MM.1S (cell line): ENCODE data around the gene ANKRD13D.
A peak's percentile ranks its signal among the peaks of the same experiment; 100 is the strongest.

Experiments used
- DNase-seq: peaks from one replicate; pipeline ENCODE4 v3.0.0-alpha.2; 2015
- H2AFZ ChIP-seq: fragments of 300-600 bp; sonication (generic); 2 replicates; pipeline ENCODE4 v1.6.0; 2016; ENCODE audit warnings: antibody characterized with exemption, low read length
- H3F3A ChIP-seq: fragments of 300-600 bp; sonication (generic); 2 replicates; pipeline ENCODE4 v1.6.1; 2016; ENCODE audit warnings: mild to moderate bottlenecking, antibody characterized with exemption, low read length, moderate library complexity, mixed read lengths; ENCODE audit not compliant: insufficient read depth
- H3K27ac ChIP-seq: fragments of 300-600 bp; sonication (generic); 2 replicates; pipeline ENCODE4 v1.5.1; 2016; ENCODE audit warnings: mild to moderate bottlenecking, low read length
- H3K27me3 ChIP-seq: fragments of 300-600 bp; sonication (generic); replicated peaks from 2 replicates; pipeline ENCODE4 v1.6.0; 2016; ENCODE audit warnings: low read length; ENCODE audit not compliant: insufficient read depth
- H3K36me3 ChIP-seq: fragments of 300-600 bp; sonication (generic); replicated peaks from 2 replicates; pipeline ENCODE4 v1.6.1; 2016; ENCODE audit warnings: mild to moderate bottlenecking, low read length, mixed read lengths; ENCODE audit not compliant: insufficient read depth
- H3K4me1 ChIP-seq: fragments of 300-600 bp; sonication (generic); 2 replicates; pipeline ENCODE4 v1.6.1; 2016; ENCODE audit warnings: low read length, mixed read lengths
- H3K4me2 ChIP-seq: fragments of 300-600 bp; sonication (generic); 2 replicates; pipeline ENCODE4 v1.6.0; 2016; ENCODE audit warnings: low read depth, low read length
- H3K4me3 ChIP-seq: fragments of 300-600 bp; sonication (generic); 2 replicates; pipeline ENCODE4 v1.5.1; 2016; ENCODE audit warnings: low read length, mixed read lengths
- H3K79me2 ChIP-seq: fragments of 300-600 bp; sonication (generic); 2 replicates; pipeline ENCODE4 v1.6.1; 2016; ENCODE audit warnings: mixed run types, low read length, mixed read lengths
- H3K9ac ChIP-seq: fragments of 300-600 bp; sonication (generic); 2 replicates; pipeline ENCODE4 v1.6.1; 2016; ENCODE audit warnings: low read length, mixed read lengths
- H3K9me2 ChIP-seq: fragments of 300-600 bp; sonication (generic); replicated peaks from 2 replicates; pipeline ENCODE4 v1.6.1; 2016; ENCODE audit warnings: mild to moderate bottlenecking, low read length, mixed read lengths; ENCODE audit not compliant: insufficient read depth
- H3K9me3 ChIP-seq: fragments of 300-600 bp; sonication (generic); replicated peaks from 2 replicates; pipeline ENCODE4 v1.6.1; 2016; ENCODE audit warnings: mild to moderate bottlenecking, low read length, mixed read lengths; ENCODE audit not compliant: insufficient read depth
- H4K20me1 ChIP-seq: fragments of 300-600 bp; sonication (generic); 2 replicates; pipeline ENCODE4 v1.6.1; 2016; ENCODE audit warnings: mild to moderate bottlenecking, low read length, moderate library complexity, mixed read lengths; ENCODE audit not compliant: insufficient read depth
- EZH2 ChIP-seq: fragments of 300-600 bp; sonication (generic); optimal IDR thresholded peaks from 2 replicates; pipeline ENCODE3; 2017; ENCODE audit warnings: low read depth, mild to moderate bottlenecking, antibody characterized with exemption, low read length, mixed read lengths
- EZH2phosphoT487 ChIP-seq: fragments of 300-600 bp; sonication (generic); IDR thresholded peaks from 2 replicates; pipeline ENCODE4 v1.6.1; 2018; ENCODE audit warnings: antibody characterized with exemption, low read length
- TF ChIP-seq, protein P1 (sequence below): fragments of 300-600 bp; sonication (generic); IDR thresholded peaks from 2 replicates; pipeline ENCODE4 v1.5.1; 2016; ENCODE audit warnings: antibody characterized with exemption, low read length, mixed read lengths

ANKRD13D gene

DNA sequence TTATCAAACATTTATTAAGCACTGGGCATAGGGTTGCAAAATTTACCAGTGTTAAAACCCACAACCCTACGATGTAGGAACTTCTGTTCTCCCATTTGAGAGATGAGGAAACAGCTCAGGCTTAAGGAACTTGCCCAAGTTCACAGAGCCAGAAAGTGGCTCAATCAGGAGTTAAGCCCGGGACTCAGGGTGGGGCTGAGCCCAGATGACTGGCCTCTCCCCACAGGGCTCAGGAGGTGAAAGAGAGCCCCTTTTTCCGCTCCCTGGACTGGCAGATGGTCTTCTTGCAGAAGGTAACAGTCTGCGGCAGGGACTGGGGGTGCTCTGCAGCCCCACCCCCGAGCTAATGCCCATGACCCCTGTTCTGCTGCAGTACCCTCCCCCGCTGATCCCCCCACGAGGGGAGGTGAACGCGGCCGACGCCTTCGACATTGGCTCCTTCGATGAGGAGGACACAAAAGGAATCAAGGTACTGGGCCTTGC lies 5.6 kb upstream of the ANKRD13D start:
- Histone ChIP-seq H3F3A (peaks cover 37% of the 10 kb centered on the region), H3K9me2 (no peaks in the 10 kb centered on the region), H3K36me3 (peaks cover 27% of the 10 kb centered on the region), H3K4me1 (peaks cover 16% of the 10 kb centered on the region), H3K4me2 (no peak overlapping the region), H3K9ac (no peak overlapping the region), H3K9me3 (no peaks in the 10 kb centered on the region), H3K27me3 (no peaks in the 10 kb centered on the region), H3K4me3 (no peak overlapping the region), H3K79me2 (peaks cover 62% of the 10 kb centered on the region), H2AFZ (no peak overlapping the region), H3K27ac (no peak overlapping the region), H4K20me1 (no peaks in the 10 kb centered on the region)
- TF ChIP-seq EZH2phosphoT487 = no peak
- TF ChIP-seq, protein P1, sequence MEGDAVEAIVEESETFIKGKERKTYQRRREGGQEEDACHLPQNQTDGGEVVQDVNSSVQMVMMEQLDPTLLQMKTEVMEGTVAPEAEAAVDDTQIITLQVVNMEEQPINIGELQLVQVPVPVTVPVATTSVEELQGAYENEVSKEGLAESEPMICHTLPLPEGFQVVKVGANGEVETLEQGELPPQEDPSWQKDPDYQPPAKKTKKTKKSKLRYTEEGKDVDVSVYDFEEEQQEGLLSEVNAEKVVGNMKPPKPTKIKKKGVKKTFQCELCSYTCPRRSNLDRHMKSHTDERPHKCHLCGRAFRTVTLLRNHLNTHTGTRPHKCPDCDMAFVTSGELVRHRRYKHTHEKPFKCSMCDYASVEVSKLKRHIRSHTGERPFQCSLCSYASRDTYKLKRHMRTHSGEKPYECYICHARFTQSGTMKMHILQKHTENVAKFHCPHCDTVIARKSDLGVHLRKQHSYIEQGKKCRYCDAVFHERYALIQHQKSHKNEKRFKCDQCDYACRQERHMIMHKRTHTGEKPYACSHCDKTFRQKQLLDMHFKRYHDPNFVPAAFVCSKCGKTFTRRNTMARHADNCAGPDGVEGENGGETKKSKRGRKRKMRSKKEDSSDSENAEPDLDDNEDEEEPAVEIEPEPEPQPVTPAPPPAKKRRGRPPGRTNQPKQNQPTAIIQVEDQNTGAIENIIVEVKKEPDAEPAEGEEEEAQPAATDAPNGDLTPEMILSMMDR = no peak
- no peak for TF ChIP-seq EZH2
- no peak for DNase-seq

DNA sequence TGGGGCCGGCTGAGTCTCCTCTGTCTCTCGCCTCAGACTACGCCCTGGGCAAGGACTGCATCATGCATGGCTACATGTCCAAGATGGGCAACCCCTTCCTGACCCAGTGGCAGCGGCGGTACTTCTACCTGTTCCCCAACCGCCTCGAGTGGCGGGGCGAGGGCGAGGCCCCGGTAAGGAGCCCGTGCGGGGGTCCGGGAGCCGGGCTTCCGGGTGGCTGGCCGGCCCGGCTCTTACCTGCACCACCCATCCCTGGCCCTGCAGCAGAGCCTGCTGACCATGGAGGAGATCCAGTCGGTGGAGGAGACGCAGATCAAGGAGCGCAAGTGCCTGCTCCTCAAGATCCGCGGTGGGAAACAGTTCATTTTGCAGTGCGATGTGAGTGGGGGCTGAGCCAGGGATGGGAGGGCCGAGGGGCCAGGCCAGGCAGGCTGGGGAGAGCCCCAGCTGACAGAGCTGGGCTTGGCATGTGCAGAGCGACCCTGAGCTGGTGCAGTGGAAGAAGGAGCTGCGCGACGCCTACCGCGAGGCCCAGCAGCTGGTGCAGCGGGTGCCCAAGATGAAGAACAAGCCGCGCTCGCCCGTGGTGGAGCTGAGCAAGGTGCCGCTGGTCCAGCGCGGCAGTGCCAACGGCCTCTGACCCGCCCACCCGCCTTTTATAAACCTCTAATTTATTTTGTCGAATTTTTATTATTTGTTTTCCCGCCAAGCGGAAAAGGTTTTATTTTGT lies 4.1 kb upstream of the ANKRD13D start:
- Histone ChIP-seq H3K4me1 (peaks cover 13% of the 10 kb centered on the region), H3K27ac (no peak overlapping the region), H3K36me3 (peaks cover 20% of the 10 kb centered on the region)

DNA sequence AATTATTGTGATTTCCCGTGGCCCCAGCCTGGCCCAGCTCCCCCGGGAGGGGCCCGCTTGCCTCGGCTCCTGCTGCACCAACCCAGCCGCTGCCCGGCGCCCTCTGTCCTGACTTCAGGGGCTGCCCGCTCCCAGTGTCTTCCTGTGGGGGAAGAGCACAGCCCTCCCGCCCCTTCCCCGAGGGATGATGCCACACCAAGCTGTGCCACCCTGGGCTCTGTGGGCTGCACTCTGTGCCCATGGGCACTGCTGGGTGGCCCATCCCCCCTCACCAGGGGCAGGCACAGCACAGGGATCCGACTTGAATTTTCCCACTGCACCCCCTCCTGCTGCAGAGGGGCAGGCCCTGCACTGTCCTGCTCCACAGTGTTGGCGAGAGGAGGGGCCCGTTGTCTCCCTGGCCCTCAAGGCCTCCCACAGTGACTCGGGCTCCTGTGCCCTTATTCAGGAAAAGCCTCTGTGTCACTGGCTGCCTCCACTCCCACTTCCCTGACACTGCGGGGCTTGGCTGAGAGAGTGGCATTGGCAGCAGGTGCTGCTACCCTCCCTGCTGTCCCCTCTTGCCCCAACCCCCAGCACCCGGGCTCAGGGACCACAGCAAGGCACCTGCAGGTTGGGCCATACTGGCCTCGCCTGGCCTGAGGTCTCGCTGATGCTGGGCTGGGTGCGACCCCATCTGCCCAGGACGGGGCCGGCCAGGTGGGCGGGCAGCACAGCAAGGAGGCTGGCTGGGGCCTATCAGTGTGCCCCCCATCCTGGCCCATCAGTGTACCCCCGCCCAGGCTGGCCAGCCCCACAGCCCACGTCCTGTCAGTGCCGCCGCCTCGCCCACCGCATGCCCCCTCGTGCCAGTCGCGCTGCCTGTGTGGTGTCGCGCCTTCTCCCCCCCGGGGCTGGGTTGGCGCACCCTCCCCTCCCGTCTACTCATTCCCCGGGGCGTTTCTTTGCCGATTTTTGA lies 3.3 kb upstream of the ANKRD13D start:
- no peak overlapping the region for H2AFZ ChIP-seq
- H3K36me3 ChIP-seq = peaks cover 12% of the 10 kb centered on the region; the same call in 1 of the 2 replicates
- no peaks in the 10 kb centered on the region for H3K9me3 ChIP-seq
- H3K27me3 ChIP-seq = no peaks in the 10 kb centered on the region
- no peak overlapping the region for H3K4me3 ChIP-seq
- TF ChIP-seq EZH2phosphoT487 (no peak), EZH2 (no peak)
- TF ChIP-seq, protein P1 = no peak
- H3K27ac ChIP-seq = peak overlapping the region; percentile 100; the same call in 1 of the 2 replicates
- H3K9me2 ChIP-seq = no peaks in the 10 kb centered on the region
- peaks cover 52% of the 10 kb centered on the region for H3K79me2 ChIP-seq
- no peaks in the 10 kb centered on the region for H4K20me1 ChIP-seq
- no peak overlapping the region for H3K9ac ChIP-seq
- DNase-seq = no peak
- no peak overlapping the region for H3K4me2 ChIP-seq
- H3K4me1 ChIP-seq = peaks cover 19% of the 10 kb centered on the region
- H3F3A ChIP-seq = peaks cover 39% of the 10 kb centered on the region

More for the DNA sequence above, 4.1 kb upstream of the ANKRD13D start:
- Histone ChIP-seq H4K20me1 (no peaks in the 10 kb centered on the region), H3K4me2 (no peak overlapping the region), H2AFZ (no peak overlapping the region), H3K4me3 (no peak overlapping the region), H3F3A (peaks cover 39% of the 10 kb centered on the region), H3K9me3 (no peaks in the 10 kb centered on the region), H3K79me2 (peaks cover 52% of the 10 kb centered on the region), H3K27me3 (no peaks in the 10 kb centered on the region), H3K9ac (no peak overlapping the region), H3K9me2 (no peaks in the 10 kb centered on the region)
- TF ChIP-seq EZH2 = no peak
- TF ChIP-seq, protein P1 = no peak
- TF ChIP-seq EZH2phosphoT487 = no peak
- DNase-seq = no peak
